ENCODE data around the gene ZRANB2. TPM values are rescaled to one million over a fixed set of nuclear protein-coding genes. Genes with fewer than 3 reads are reported as not detected.

The ZRANB2 gene
- total RNA-seq, 1 donor from 2014 or later = 119 TPM

DNA sequence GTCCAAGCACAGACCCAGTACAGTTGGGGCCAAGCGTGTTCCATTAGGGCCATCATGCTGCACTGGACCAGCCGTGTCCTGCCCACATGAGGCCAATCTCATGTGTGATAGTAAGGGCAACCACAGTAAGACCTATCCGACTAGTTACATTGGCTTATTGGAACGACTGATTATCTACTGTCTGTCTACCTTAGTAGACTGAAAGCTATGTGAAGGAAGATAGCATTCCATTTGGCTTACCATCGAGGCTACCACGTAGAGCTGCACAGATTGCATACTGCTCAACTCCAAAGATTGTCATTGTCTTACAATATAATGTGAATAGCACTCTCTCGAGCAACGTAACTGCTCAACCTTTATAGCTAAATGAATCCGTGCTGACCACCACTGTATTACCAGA is 43.8 kb downstream of the ZRANB2 start:
- no peak for DNase-seq (ENCODE audit: low spot score)
- intact Hi-C loops (cut with DNase I) = no loop called here
- no peak for ATAC-seq

GRCh38 chr1:71033136-71033535 is 47.7 kb downstream of the ZRANB2 start:
- ATAC-seq = no peak
- intact Hi-C loops (cut with DNase I) = no loop called here
- no peak for DNase-seq (ENCODE audit: low spot score)

GRCh38 chr1:71031426-71031825 is 49.4 kb downstream of the ZRANB2 start:
- no peak for ATAC-seq
- no peak for DNase-seq (ENCODE audit: low spot score)
- intact Hi-C loops (cut with DNase I) = no loop called here

DNA sequence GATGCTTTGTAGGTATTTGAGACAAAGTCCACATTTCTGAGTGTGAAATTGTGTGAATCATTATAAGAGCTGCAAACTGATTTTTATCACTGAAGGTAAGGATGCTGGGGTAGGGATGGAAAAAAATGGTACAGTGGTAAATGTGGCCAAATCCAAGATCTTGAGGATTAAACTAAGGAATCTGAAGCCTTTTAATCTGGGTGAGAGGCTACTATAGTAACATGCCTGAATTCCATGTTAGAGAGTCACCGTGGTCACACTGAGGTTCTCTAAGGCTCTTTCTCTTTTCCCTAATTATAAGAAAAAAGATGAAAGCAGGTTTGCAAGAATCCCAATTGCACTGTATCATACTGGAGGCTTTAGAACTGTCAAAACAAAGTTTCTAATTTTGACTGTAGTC is 50.8 kb downstream of the ZRANB2 start:
- no peak for ATAC-seq
- intact Hi-C loops (cut with DNase I) = no loop called here
- no peak for DNase-seq (ENCODE audit: low spot score)

DNA sequence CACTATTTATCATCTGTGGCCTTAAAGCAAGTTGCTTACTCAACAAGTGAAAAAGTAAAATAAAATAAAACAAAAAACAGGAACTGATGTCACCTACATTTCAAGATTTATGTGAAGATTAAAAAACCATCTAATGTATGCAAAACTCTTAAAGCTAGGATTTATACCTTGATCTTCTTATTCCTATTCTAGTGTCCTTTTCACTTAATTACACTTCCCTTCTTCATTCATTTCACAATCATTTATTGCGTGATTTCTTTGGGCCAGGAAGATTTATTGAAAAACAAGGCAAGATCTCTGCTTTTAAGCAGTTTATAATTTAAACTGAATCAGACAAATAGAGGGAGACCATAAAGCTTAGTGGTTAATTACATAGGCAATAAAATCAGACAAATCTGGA is 51.9 kb downstream of the ZRANB2 start:
- DNase-seq (ENCODE audit: low spot score) = no peak
- no peak for ATAC-seq
- intact Hi-C loops (cut with DNase I) = no loop called here

- DNase-seq (ENCODE audit: low spot score) (no peak), ATAC-seq (no peak)
- intact Hi-C loops (cut with DNase I) = no loop called here
These were observed 52.8 kb downstream of the ZRANB2 start for GRCh38 chr1:71027991-71028390.

- ATAC-seq (no peak), DNase-seq (ENCODE audit: low spot score) (no peak)
- intact Hi-C loops (cut with DNase I) = no loop called here
These were observed 54.7 kb downstream of the ZRANB2 start for GRCh38 chr1:71026093-71026492.

GRCh38 chr1:71023515-71023914 is 57.3 kb downstream of the ZRANB2 start:
- no peak for DNase-seq (ENCODE audit: low spot score)
- no peak for ATAC-seq
- intact Hi-C loops (cut with DNase I) = no loop called here

- ATAC-seq (no peak), DNase-seq (ENCODE audit: low spot score) (no peak)
- intact Hi-C loops (cut with DNase I) = no loop called here
These were observed 61.4 kb downstream of the ZRANB2 start for GRCh38 chr1:71019233-71019969.

DNA sequence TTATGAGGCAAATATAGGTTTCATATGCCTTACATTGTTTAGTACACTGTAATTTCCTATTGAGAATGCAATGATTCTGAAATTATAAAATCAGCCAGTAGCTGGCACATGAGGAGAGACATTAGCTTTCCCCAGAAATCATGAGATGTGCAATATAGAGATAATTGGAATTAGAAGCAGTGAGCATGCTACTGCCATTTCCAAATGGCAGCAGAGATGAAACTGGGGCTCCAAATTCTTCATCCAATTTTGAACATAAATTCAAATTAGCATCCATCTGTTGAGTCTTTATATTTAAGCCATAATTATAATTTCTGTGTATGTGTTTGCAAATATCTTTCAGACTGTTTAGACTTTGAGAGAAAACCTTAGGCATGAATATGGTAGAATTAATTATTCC is 62.0 kb downstream of the ZRANB2 start:
- intact Hi-C loops (cut with DNase I) = no loop called here
- ATAC-seq = no peak
- no peak for DNase-seq (ENCODE audit: low spot score)

DNA sequence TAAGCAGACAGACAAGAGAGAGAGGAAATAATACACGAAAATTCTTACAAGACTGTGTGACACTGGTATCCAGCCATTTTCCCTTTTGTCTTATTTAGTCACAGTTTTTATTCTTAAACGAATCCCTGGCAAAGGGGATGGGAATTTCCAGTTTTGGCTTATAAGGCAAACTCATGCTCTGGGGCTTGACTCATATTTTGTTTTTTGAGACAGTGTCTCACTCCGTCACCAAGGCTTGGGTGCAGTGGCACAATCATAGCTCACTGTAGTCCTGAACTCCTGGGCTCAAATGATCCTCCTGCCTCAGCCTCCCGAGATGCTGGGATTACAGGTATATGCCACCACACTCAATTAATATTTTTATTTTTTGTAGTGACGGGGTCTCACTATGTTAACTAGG is 65.1 kb downstream of the ZRANB2 start:
- DNase-seq (ENCODE audit: low spot score) = no peak
- intact Hi-C loops (cut with DNase I) = no loop called here
- ATAC-seq = no peak

DNA sequence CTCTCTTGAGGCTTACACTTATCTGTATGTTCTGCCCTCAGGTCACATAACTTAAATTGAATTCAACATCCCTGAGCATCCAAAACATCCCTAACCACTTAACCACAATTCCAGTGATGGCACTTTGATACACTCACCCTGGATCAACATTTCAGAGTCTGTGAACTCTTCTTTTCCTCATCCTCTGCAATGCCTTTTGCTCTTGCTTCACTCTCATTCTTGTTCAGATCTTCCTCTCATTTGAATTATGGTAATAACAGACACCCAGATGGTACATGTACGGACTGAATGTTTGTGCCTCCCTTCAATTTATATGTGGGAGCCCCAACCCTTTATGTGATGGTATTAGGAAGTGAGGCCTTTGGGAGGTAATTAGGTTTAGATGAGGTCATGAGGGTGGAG is 66.7 kb downstream of the ZRANB2 start:
- DNase-seq (ENCODE audit: low spot score) (no peak), ATAC-seq (no peak)
- intact Hi-C loops (cut with DNase I) = no loop called here

Small RNA genes within 50 kb of the gene (microRNA-seq; reads per million reads assigned to microRNA genes)
- gene MIR186 = 1,133 reads per million, percentile 83 among the genes with 10 or more reads in this experiment

Other genes starting within 250 kb of the ZRANB2 start
- gene PTGER3, start 33.2 kb downstream of the ZRANB2 start, total RNA-seq = 4.4 TPM

Data from sciatic nerve (tissue), 2 donors.